SK-N-SH treated with all-trans-retinoic acid at 6 μM for 48 hours (cell line): ENCODE data around the gene FZD2.

Source experiments
- ATAC-seq: fragments of 200-7000 bp; cut with Tn5 transposase; 3 replicates; pipeline ENCODE4 v1.9.1; 2020; ENCODE audit warnings: mild to moderate bottlenecking, moderate library complexity
- BACH2 ChIP-seq: fragments of 250-450 bp; sonication (Bioruptor Pico); IDR thresholded peaks from 2 replicates; pipeline ENCODE4 v1.9.0; 2021; ENCODE audit warnings: mild to moderate bottlenecking, borderline replicate concordance
- CREB5 ChIP-seq: fragments of 250-450 bp; sonication (Bioruptor Pico); IDR thresholded peaks from 2 replicates; pipeline ENCODE4 v1.5.1; 2020; ENCODE audit warnings: low read depth, mild to moderate bottlenecking, moderate library complexity
- CSRNP3 ChIP-seq: fragments of 250-450 bp; sonication (Bioruptor Pico); IDR thresholded peaks from 2 replicates; pipeline ENCODE4 v1.5.1; 2021; ENCODE audit warnings: mild to moderate bottlenecking, moderate library complexity
- ESRRG ChIP-seq: fragments of 250-450 bp; sonication (Bioruptor Pico); IDR thresholded peaks from 2 replicates; pipeline ENCODE4 v1.6.1; 2021; ENCODE audit warnings: mild to moderate bottlenecking
- ISL1 ChIP-seq: fragments of 250-450 bp; sonication (Bioruptor Pico); IDR thresholded peaks from 2 replicates; pipeline ENCODE4 v2.1.2; 2022; ENCODE audit warnings: mild to moderate bottlenecking, moderate library complexity
- OSR1 ChIP-seq: fragments of 250-450 bp; sonication (Bioruptor Pico); IDR thresholded peaks from 2 replicates; pipeline ENCODE4 v1.8.0; 2022; ENCODE audit warnings: moderate library complexity, mild to moderate bottlenecking, inconsistent platforms
- POU6F1 ChIP-seq: fragments of 250-450 bp; sonication (Bioruptor Pico); IDR thresholded peaks from 2 replicates; pipeline ENCODE4 v1.8.0; 2021; ENCODE audit warnings: low read depth, mild to moderate bottlenecking, moderate library complexity, borderline replicate concordance
- PPARA ChIP-seq: fragments of 250-450 bp; sonication (Bioruptor Pico); IDR thresholded peaks from 2 replicates; pipeline ENCODE4 v1.5.0; 2020; ENCODE audit warnings: mild to moderate bottlenecking, borderline replicate concordance
- RARB ChIP-seq: fragments of 250-450 bp; sonication (Bioruptor Pico); IDR thresholded peaks from 2 replicates; pipeline ENCODE4 v1.8.0; 2021; ENCODE audit warnings: mild to moderate bottlenecking, moderate library complexity
- SNAI2 ChIP-seq: fragments of 250-450 bp; sonication (Bioruptor Pico); IDR thresholded peaks from 2 replicates; pipeline ENCODE4 v1.5.0; 2020; ENCODE audit warnings: mild to moderate bottlenecking, moderate library complexity
- TCF4 ChIP-seq: fragments of 250-450 bp; sonication (Bioruptor Pico); IDR thresholded peaks from 2 replicates; pipeline ENCODE4 v1.8.0; 2021; ENCODE audit warnings: mild to moderate bottlenecking, moderate library complexity, borderline replicate concordance
- TOX ChIP-seq: fragments of 250-450 bp; sonication (Bioruptor Pico); IDR thresholded peaks from 2 replicates; pipeline ENCODE4 v1.8.0; 2021; ENCODE audit warnings: mild to moderate bottlenecking, moderate library complexity, borderline replicate concordance
- TSHZ2 ChIP-seq: fragments of 250-450 bp; sonication (Bioruptor Pico); IDR thresholded peaks from 2 replicates; pipeline ENCODE4 v1.5.0; 2020; ENCODE audit warnings: mild to moderate bottlenecking, moderate library complexity
- ZC3H10 ChIP-seq: fragments of 250-450 bp; sonication (Bioruptor Pico); IDR thresholded peaks from 2 replicates; pipeline ENCODE4 v1.5.1; 2021; ENCODE audit warnings: mild to moderate bottlenecking, moderate library complexity
- ZFP3 ChIP-seq: fragments of 250-450 bp; sonication (Bioruptor Pico); IDR thresholded peaks from 2 replicates; pipeline ENCODE4 v1.5.0; 2020; ENCODE audit warnings: mild to moderate bottlenecking, moderate library complexity
- ZFP30 ChIP-seq: fragments of 450-650 bp; formaldehyde crosslinking; IDR thresholded peaks from 2 replicates; pipeline ENCODE4 v1.5.0; 2022; ENCODE audit warnings: mild to moderate bottlenecking, moderate library complexity
- ZNF565 ChIP-seq: fragments of 450-650 bp; formaldehyde crosslinking; conservative IDR thresholded peaks from 2 replicates; pipeline ENCODE4 v1.5.0; 2020; ENCODE audit warnings: low read depth, mild to moderate bottlenecking, moderate library complexity

Gene FZD2

GRCh38 chr17:44558710-44559633, 1.7 kb downstream of the FZD2 start (continued):
- TF ChIP-seq TOX (CRISPR knock-in tag) (no peak), POU6F1 (CRISPR knock-in tag) (no peak), ZFP30 (CRISPR knock-in tag) (no peak), TSHZ2 (CRISPR knock-in tag) (no peak)
- TF ChIP-seq, all 23 proteins: peak for 0

- no peak for ATAC-seq
- TF ChIP-seq ESRRG (CRISPR knock-in tag): no peak
- TF ChIP-seq SNAI2 (CRISPR knock-in tag): no peak
- no peak for TF ChIP-seq ZNF565
- no peak for TF ChIP-seq OSR1 (CRISPR knock-in tag)
- TF ChIP-seq TSHZ2 (CRISPR knock-in tag): no peak
- TF ChIP-seq TOX (CRISPR knock-in tag): no peak
- no peak for TF ChIP-seq CSRNP3 (CRISPR knock-in tag)
- no peak for TF ChIP-seq ISL1 (CRISPR knock-in tag)
- TF ChIP-seq ZC3H10 (CRISPR knock-in tag): no peak
- TF ChIP-seq PPARA (CRISPR knock-in tag): no peak
- TF ChIP-seq ZFP3 (CRISPR knock-in tag): no peak
- TF ChIP-seq BACH2 (CRISPR knock-in tag): no peak
- TF ChIP-seq CREB5 (CRISPR knock-in tag): no peak
- no peak for TF ChIP-seq RARB (CRISPR knock-in tag)
- TF ChIP-seq TCF4 (CRISPR knock-in tag): no peak
These were observed 2.6 kb downstream of the FZD2 start for GRCh38 chr17:44559634-44560554.
